K562 (cell line): ENCODE measurements around the gene MSMO1. TPM values are rescaled to one million over a fixed set of nuclear protein-coding genes. Genes with fewer than 3 reads are reported as not detected.

Experiments used
- ATAC-seq: fragments of 200-7000 bp; cut with Tn5 transposase; 3 replicates; pipeline ENCODE4 v1.9.1; 2020; ENCODE audit warnings: moderate library complexity
- BruUV-seq: library from RNA; stranded (reverse); fragments of 400-500 nt; replicated peaks from 2 replicates; lab custom pipeline; 2021; lab: Mats Ljungman, UMichigan
- CTCF ChIA-PET: fragments of 300-600 bp; formaldehyde crosslinking; extraction: SDS; loops from one replicate; lab custom pipeline; 2021; ENCODE audit warnings: low intra/inter-chr PET ratio; lab: Yijun Ruan, JAX
- POLR2A ChIA-PET: fragments of 300-600, 350-650 bp; sonication (Branson Sonifier 250); formaldehyde crosslinking; extraction: SDS; loops from one replicate; lab custom pipeline; 2021; ENCODE audit warnings: antibody characterized with exemption, inconsistent platforms; lab: Yijun Ruan, JAX
- DNase-seq, 4 experiments: peaks; one replicate each; pipeline versions ENCODE4 v3.0.0 to v3.0.0-alpha.2; 2011 to 2018; ENCODE audit warnings: low spot score in 3 of 4, mixed read lengths in 3 of 4; ENCODE audit errors: extremely low read depth in 1 of 4
- FAIRE-seq: peaks from 2 replicates; lab custom pipeline; 2011; peaks lifted over from hg19 to GRCh38; lab: Jason Lieb, UNC
- H2AFZ ChIP-seq: 2 replicates; pipeline ENCODE4 v1.6.0; 2011; ENCODE audit warnings: low read depth, low read length, control low read depth, inconsistent platforms
- H3K27ac ChIP-seq: fragments of 200-600 bp; 3 replicates; pipeline ENCODE4 v1.8.0; 2011; ENCODE audit warnings: low read depth, mild to moderate bottlenecking, control low read depth, inconsistent platforms, low read length, moderate library complexity, mixed read lengths; ENCODE audit errors: extremely low read depth
- H3K27me3 ChIP-seq, 2 experiments: fragments of 300-600 bp in 1 of 2; 2 replicates in 1 of 2; 3 replicates in 1 of 2; pipeline versions ENCODE4 v1.6.0 to v1.8.0; 2011; ENCODE audit warnings: inconsistent platforms in 2 of 2, low read length in 2 of 2, mild to moderate bottlenecking in 1 of 2, mixed read lengths in 1 of 2, moderate library complexity in 1 of 2; ENCODE audit not compliant: control insufficient read depth in 2 of 2, insufficient read depth in 2 of 2
- H3K36me3 ChIP-seq: fragments of 300-600 bp; 3 replicates; pipeline ENCODE4 v1.8.0; 2011; ENCODE audit warnings: mild to moderate bottlenecking, low read length, inconsistent platforms; ENCODE audit not compliant: control insufficient read depth, insufficient read depth
- H3K4me1 ChIP-seq, 2 experiments: fragments of 200-600 bp in 1 of 2; replicated peaks in 1 of 2; 2 replicates in 1 of 2; 3 replicates in 1 of 2; pipeline versions ENCODE4 v1.5.1 to v1.8.0; 2011; ENCODE audit warnings: inconsistent platforms in 2 of 2, low read length in 2 of 2, mild to moderate bottlenecking in 1 of 2, mixed read lengths in 1 of 2, moderate library complexity in 1 of 2; ENCODE audit not compliant: control insufficient read depth in 2 of 2, insufficient read depth in 2 of 2
- H3K4me2 ChIP-seq: 2 replicates; pipeline ENCODE4 v1.6.1; 2011; ENCODE audit warnings: low read length, control low read depth, inconsistent platforms, mixed read lengths; ENCODE audit not compliant: insufficient read depth
- H3K4me3 ChIP-seq: fragments of 200-600 bp; sonication (generic), shearing (Covaris generic); 2 replicates; pipeline ENCODE4 v1.5.1; 2016; ENCODE audit warnings: control low read depth, inconsistent platforms
- H3K79me2 ChIP-seq: fragments of 200-600 bp; 3 replicates; pipeline ENCODE4 v1.8.0; 2011; ENCODE audit warnings: low read length, inconsistent platforms; ENCODE audit not compliant: control insufficient read depth, insufficient read depth
- H3K9ac ChIP-seq, 2 experiments: 2 replicates each; pipeline versions ENCODE4 v1.6.0 to v1.6.1; 2011; ENCODE audit warnings: low read depth in 2 of 2, low read length in 2 of 2, control low read depth in 1 of 2, inconsistent platforms in 1 of 2, mild to moderate bottlenecking in 1 of 2, mixed read lengths in 1 of 2; ENCODE audit not compliant: insufficient read depth in 1 of 2
- H3K9me1 ChIP-seq: one replicate; pipeline ENCODE4 v1.6.0; 2011; ENCODE audit warnings: inconsistent platforms, mild to moderate bottlenecking, low read length, moderate library complexity; ENCODE audit not compliant: control insufficient read depth, insufficient read depth
- H3K9me3 ChIP-seq: replicated peaks from 2 replicates; pipeline ENCODE4 v1.5.1; 2011; ENCODE audit warnings: low read depth, low read length, inconsistent platforms; ENCODE audit not compliant: control insufficient read depth, insufficient read depth
- H4K20me1 ChIP-seq: replicated peaks from 2 replicates; pipeline ENCODE4 v1.6.1; 2011; ENCODE audit warnings: low read length, inconsistent platforms, mixed read lengths; ENCODE audit not compliant: control insufficient read depth, insufficient read depth
- FOXA1 ChIP-seq: fragments of 450-650 bp; IDR thresholded peaks from 2 replicates; pipeline ENCODE4 v1.6.1; 2016; ENCODE audit warnings: mild to moderate bottlenecking, borderline replicate concordance
- GATA2 ChIP-seq: sonication (generic); formaldehyde crosslinking; IDR thresholded peaks from 2 replicates; pipeline ENCODE4 v1.4.0; 2020; ENCODE audit warnings: mild to moderate bottlenecking, missing genetic modification reagents
- MCM7 ChIP-seq, 2 experiments: fragments of 450-650 bp; IDR thresholded peaks; 2 replicates each; pipeline ENCODE4 v1.6.1; 2016 to 2018
- SIN3B ChIP-seq: fragments of 450-650 bp; IDR thresholded peaks from 2 replicates; pipeline ENCODE4 v1.6.1; 2017; ENCODE audit warnings: low read depth, mild to moderate bottlenecking, moderate library complexity
- ZNF668 ChIP-seq: fragments of 250-450 bp; sonication (Bioruptor Pico); IDR thresholded peaks from 2 replicates; pipeline ENCODE4 v1.8.0; 2022; ENCODE audit warnings: mild to moderate bottlenecking, inconsistent platforms
- WGBS: fragments of 100-300 bp; shearing (Covaris generic); methylation state at CpG from one replicate; pipeline ENCODE4 v1.1.6; 2016; ENCODE audit warnings: low coverage, mixed read lengths; ENCODE audit not compliant: insufficient coverage; ENCODE audit errors: missing lambda C conversion rate; 5-methylcytosine and 5-hydroxymethylcytosine counted together
- in situ Hi-C: fragments of 300-500 bp; cut with MboI; formaldehyde crosslinking; loops from 4 replicates; pipeline ENCODE4 v1.15.0; 2018; ENCODE audit warnings: inconsistent platforms, mixed read lengths
- intact Hi-C: fragments of 100-400 bp; cut with micrococcal nuclease; formaldehyde crosslinking; loops from 2 replicates; pipeline ENCODE4 v1.14.2; 2022
- polyA plus RNA-seq, 8 experiments: library from polyadenylated mRNA; depleted of rRNA in 4 of 8; stranded (reverse) in 5 of 8; unstranded in 3 of 8; fragments of >200 nt; fragmentation: Nextera tagmentation in 2 of 8; fragmentation: Illumina TruSeq in 1 of 8; extraction: Ambion mirVana in 2 of 8; extraction: Trizol in 1 of 8; gene quantifications; 2 replicates each; pipeline versions ENCODE4 v1.2.1 to v1.2.3, GENCODE V29; 2011 to 2014; ENCODE audit warnings: inconsistent platforms in 1 of 8, missing spikeins in 1 of 8
- total RNA-seq, 7 experiments: library from RNA; depleted of rRNA in 6 of 7; stranded (reverse); fragments of >200 nt in 6 of 7; fragmentation: Illumina TruSeq in 2 of 7; extraction: Trizol in 2 of 7; gene quantifications; 2 replicates each; pipeline versions ENCODE4 v1.2.1 to v1.2.3, GENCODE V29; 2011 to 2021; ENCODE audit warnings: low replicate concordance in 1 of 7
- TF ChIP-seq, protein P1 (sequence below), 2 experiments: fragments of 450-650 bp; formaldehyde crosslinking in 1 of 2; IDR thresholded peaks; 2 replicates each; pipeline versions ENCODE4 v1.4.0 to v1.6.1; 2014 to 2020; ENCODE audit warnings: mild to moderate bottlenecking in 2 of 2, borderline replicate concordance in 1 of 2, low read depth in 1 of 2
- TF ChIP-seq, protein P2 (sequence below): fragments of 450-650 bp; formaldehyde crosslinking; IDR thresholded peaks from 2 replicates; pipeline ENCODE4 v1.4.0; 2022; ENCODE audit warnings: missing genetic modification characterization
- TF ChIP-seq, protein P3 (sequence below): fragments of 250-450 bp; sonication (Bioruptor Pico); IDR thresholded peaks from 2 replicates; pipeline ENCODE4 v1.4.0; 2020; ENCODE audit warnings: borderline replicate concordance
- TF ChIP-seq, protein P4 (sequence below): sonication (generic); formaldehyde crosslinking; IDR thresholded peaks from 2 replicates; pipeline ENCODE4 v1.4.0; 2020; ENCODE audit warnings: mild to moderate bottlenecking, missing genetic modification reagents

The MSMO1 gene
- total and polyA plus RNA-seq, 9 of the 15 experiments (the other 6 are each of a cell fraction or from before 2014, with no cell fraction given), result 32.0 to 172 (median 63.5) TPM

DNA sequence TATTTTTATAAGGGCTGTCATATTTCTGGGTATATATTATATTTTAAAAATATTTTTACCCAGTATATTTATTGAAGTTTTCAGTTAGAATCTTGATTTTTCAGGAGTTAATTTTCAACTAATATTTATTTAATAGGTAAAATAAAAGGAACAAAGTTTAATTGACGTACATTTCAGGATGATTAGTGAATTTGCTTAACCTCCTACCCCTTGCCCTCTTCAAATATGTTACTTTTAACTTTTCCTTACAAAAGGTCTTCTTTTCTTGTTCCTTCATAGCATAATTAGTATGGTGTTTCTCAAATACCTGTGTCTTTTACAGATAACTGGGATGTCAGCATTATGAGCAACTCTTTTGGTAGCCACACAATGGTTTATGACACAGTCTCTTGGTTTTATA lies 24.8 kb upstream of the MSMO1 start:
- FAIRE-seq (no peak), DNase-seq (no peak), ATAC-seq (no peak)
- Histone ChIP-seq H3K27me3 (no peaks in the 10 kb centered on the region), H4K20me1 (no peaks in the 10 kb centered on the region), H3K9me1 (no peaks in the 10 kb centered on the region), H3K9me3 (no peaks in the 10 kb centered on the region), H3K27ac (no peak overlapping the region), H3K4me3 (no peak overlapping the region), H3K36me3 (peaks cover 12% of the 10 kb centered on the region; the same call in 2 of the 3 replicates), H3K4me1 (peaks cover 0 to 5% of the 10 kb centered on the region in 2 experiments; a peak in 2 of 5 replicates), H2AFZ (no peak overlapping the region), H3K9ac (no peak overlapping the region), H3K4me2 (no peak overlapping the region), H3K79me2 (no peaks in the 10 kb centered on the region)
- in situ Hi-C loops (no loop called here), intact Hi-C loops (no loop called here)
- ChIA-PET POLR2A (no interaction called here), CTCF (no interaction called here)
- WGBS, result 64% methylated on average over 1 of the region's 1 CpG
- BruUV-seq, result no TSS peak
- TF ChIP-seq GATA2 (CRISPR knock-in tag), result no peak
- TF ChIP-seq, protein P1, sequence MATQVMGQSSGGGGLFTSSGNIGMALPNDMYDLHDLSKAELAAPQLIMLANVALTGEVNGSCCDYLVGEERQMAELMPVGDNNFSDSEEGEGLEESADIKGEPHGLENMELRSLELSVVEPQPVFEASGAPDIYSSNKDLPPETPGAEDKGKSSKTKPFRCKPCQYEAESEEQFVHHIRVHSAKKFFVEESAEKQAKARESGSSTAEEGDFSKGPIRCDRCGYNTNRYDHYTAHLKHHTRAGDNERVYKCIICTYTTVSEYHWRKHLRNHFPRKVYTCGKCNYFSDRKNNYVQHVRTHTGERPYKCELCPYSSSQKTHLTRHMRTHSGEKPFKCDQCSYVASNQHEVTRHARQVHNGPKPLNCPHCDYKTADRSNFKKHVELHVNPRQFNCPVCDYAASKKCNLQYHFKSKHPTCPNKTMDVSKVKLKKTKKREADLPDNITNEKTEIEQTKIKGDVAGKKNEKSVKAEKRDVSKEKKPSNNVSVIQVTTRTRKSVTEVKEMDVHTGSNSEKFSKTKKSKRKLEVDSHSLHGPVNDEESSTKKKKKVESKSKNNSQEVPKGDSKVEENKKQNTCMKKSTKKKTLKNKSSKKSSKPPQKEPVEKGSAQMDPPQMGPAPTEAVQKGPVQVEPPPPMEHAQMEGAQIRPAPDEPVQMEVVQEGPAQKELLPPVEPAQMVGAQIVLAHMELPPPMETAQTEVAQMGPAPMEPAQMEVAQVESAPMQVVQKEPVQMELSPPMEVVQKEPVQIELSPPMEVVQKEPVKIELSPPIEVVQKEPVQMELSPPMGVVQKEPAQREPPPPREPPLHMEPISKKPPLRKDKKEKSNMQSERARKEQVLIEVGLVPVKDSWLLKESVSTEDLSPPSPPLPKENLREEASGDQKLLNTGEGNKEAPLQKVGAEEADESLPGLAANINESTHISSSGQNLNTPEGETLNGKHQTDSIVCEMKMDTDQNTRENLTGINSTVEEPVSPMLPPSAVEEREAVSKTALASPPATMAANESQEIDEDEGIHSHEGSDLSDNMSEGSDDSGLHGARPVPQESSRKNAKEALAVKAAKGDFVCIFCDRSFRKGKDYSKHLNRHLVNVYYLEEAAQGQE (IDR thresholded peaks at IDR 0.05; ENCODE audit: borderline replicate concordance), result no peak
- TF ChIP-seq, protein P1 (CRISPR knock-in tag; IDR thresholded peaks at IDR 0.05; ENCODE audit: low read depth), result no peak
- no peak for TF ChIP-seq MCM7 (IDR thresholded peaks at IDR 0.05)
- TF ChIP-seq, protein P2, sequence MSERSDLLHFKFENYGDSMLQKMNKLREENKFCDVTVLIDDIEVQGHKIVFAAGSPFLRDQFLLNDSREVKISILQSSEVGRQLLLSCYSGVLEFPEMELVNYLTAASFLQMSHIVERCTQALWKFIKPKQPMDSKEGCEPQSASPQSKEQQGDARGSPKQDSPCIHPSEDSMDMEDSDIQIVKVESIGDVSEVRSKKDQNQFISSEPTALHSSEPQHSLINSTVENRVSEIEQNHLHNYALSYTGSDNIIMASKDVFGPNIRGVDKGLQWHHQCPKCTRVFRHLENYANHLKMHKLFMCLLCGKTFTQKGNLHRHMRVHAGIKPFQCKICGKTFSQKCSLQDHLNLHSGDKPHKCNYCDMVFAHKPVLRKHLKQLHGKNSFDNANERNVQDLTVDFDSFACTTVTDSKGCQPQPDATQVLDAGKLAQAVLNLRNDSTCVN (CRISPR knock-in tag), result no peak
- TF ChIP-seq, protein P3, sequence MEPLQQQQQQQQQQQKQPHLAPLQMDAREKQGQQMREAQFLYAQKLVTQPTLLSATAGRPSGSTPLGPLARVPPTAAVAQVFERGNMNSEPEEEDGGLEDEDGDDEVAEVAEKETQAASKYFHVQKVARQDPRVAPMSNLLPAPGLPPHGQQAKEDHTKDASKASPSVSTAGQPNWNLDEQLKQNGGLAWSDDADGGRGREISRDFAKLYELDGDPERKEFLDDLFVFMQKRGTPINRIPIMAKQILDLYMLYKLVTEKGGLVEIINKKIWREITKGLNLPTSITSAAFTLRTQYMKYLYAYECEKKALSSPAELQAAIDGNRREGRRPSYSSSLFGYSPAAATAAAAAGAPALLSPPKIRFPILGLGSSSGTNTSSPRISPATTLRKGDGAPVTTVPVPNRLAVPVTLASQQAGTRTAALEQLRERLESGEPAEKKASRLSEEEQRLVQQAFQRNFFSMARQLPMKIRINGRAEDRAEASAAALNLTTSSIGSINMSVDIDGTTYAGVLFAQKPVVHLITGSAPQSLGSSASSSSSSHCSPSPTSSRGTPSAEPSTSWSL (CRISPR knock-in tag), result no peak
- TF ChIP-seq SIN3B, result no peak
- TF ChIP-seq, protein P4, sequence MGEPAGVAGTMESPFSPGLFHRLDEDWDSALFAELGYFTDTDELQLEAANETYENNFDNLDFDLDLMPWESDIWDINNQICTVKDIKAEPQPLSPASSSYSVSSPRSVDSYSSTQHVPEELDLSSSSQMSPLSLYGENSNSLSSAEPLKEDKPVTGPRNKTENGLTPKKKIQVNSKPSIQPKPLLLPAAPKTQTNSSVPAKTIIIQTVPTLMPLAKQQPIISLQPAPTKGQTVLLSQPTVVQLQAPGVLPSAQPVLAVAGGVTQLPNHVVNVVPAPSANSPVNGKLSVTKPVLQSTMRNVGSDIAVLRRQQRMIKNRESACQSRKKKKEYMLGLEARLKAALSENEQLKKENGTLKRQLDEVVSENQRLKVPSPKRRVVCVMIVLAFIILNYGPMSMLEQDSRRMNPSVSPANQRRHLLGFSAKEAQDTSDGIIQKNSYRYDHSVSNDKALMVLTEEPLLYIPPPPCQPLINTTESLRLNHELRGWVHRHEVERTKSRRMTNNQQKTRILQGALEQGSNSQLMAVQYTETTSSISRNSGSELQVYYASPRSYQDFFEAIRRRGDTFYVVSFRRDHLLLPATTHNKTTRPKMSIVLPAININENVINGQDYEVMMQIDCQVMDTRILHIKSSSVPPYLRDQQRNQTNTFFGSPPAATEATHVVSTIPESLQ (CRISPR knock-in tag), result no peak
- no peak for TF ChIP-seq FOXA1
- TF ChIP-seq ZNF668 (CRISPR knock-in tag), result no peak
